ENCODE results near the gene BBS12. TPM values are rescaled to one million over a fixed set of nuclear protein-coding genes. Genes with fewer than 3 reads are reported as not detected.

The BBS12 gene
- total and polyA plus RNA-seq, 9 of the 15 experiments (the other 6 are each of a cell fraction or from before 2014, with no cell fraction given), result 2.7 to 6.5 (median 3.3) TPM

GRCh38 chr4:122762966-122763716 is 30.6 kb downstream of the BBS12 start (continued):
- TF ChIP-seq SMARCA4 (IDR thresholded peaks at IDR 0.05) (peak; percentile 55), NCOA1 (IDR thresholded peaks at IDR 0.05; ENCODE audit: low read depth) (no peak), TAL1 (IDR thresholded peaks at IDR 0.05) (0 out of 2 replicates have a peak, but pooled peaks have one; percentile 5), POLR2G (IDR thresholded peaks at IDR 0.05; ENCODE audit: low read depth, low read length) (no peak), ZBTB17 (CRISPR knock-in tag; IDR thresholded peaks at IDR 0.05) (no peak), RBFOX2 (IDR thresholded peaks at IDR 0.05; ENCODE audit: low read depth, low read length) (no peak), MAFK (IDR thresholded peaks at IDR 0.05; ENCODE audit: low read length) (no peak), ZNF431 (CRISPR knock-in tag; IDR thresholded peaks at IDR 0.05) (no peak), ZNF41 (CRISPR knock-in tag; conservative IDR thresholded peaks at IDR 0.05) (no peak), ILK (tag; IDR thresholded peaks at IDR 0.05; ENCODE audit: borderline replicate concordance, low read depth) (no peak), DPF2 (IDR thresholded peaks at IDR 0.05) (0 out of 2 replicates have a peak, but pooled peaks have one; percentile 42), ZNF175 (CRISPR knock-in tag; IDR thresholded peaks at IDR 0.05; ENCODE audit: low read depth) (0 out of 2 replicates have a peak, but pooled peaks have one; percentile 35), ZNF239 (CRISPR knock-in tag; IDR thresholded peaks at IDR 0.05) (no peak), RFX5 (IDR thresholded peaks at IDR 0.05; ENCODE audit: low read depth, low read length) (no peak), MTA3 (IDR thresholded peaks at IDR 0.05; ENCODE audit: borderline replicate concordance) (peak; percentile 27; the same call in 1 of the 2 replicates), PRDM10 (IDR thresholded peaks at IDR 0.05; ENCODE audit: partially characterized antibody) (peak; percentile 94), ADNP (tag; IDR thresholded peaks at IDR 0.05) (0 out of 2 replicates have a peak, but pooled peaks have one; percentile 47), ZNF133 (CRISPR knock-in tag; IDR thresholded peaks at IDR 0.05) (no peak), BCOR (IDR thresholded peaks at IDR 0.05) (0 out of 2 replicates have a peak, but pooled peaks have one; percentile 40), CREB5 (CRISPR knock-in tag; IDR thresholded peaks at IDR 0.05) (no peak), PYGO2 (tag; IDR thresholded peaks at IDR 0.05) (no peak), CC2D1A (IDR thresholded peaks at IDR 0.05) (0 out of 2 replicates have a peak, but pooled peaks have one; percentile 16), RBM22 (IDR thresholded peaks at IDR 0.05; ENCODE audit: low read depth, low read length, poor library complexity, severe bottlenecking) (no peak), ZNF551 (CRISPR knock-in tag; IDR thresholded peaks at IDR 0.05) (no peak), RFX7 (CRISPR knock-in tag; IDR thresholded peaks at IDR 0.05) (no peak)

Data from K562 (cell line).